ENCODE data around the gene FBXO40. TPM values are rescaled to one million over a fixed set of nuclear protein-coding genes. Genes with fewer than 3 reads are reported as not detected.

Gene FBXO40
- total RNA-seq, 2 experiments from 2014 or later, result not detected

GRCh38 chr3:121567649-121568048 lies 25.5 kb upstream of the FBXO40 start, which contains the start of gene ARGFX:
Gene ARGFX (plus strand): TSS chr3:121567949. CDS start chr3:121570714, 2,765 bp downstream.
- H3K27me3 Mint-ChIP-seq, result peaks cover 4% of the 10 kb centered on the region
- ChIA-PET POLR2A (no interaction called here), CTCF (no interaction called here)
- H3K36me3 Mint-ChIP-seq (ENCODE audit: low read depth), result no peaks in the 10 kb centered on the region
- no peak within 1 kb of the TSS for H3K4me3 ChIP-seq (ENCODE audit: low read length)
- H3K9me3 Mint-ChIP-seq, result no peaks in the 10 kb centered on the region
- no peaks in the 10 kb centered on the region for H3K4me1 ChIP-seq (ENCODE audit: insufficient read depth, low read length)
- H3K9me3 ChIP-seq (ENCODE audit: control insufficient read depth in 1 of 2, insufficient read depth in 1 of 2, low read length in 2 of 2), result no peaks in the 10 kb centered on the region
- no peak within 1 kb of the TSS for H3K27ac ChIP-seq (ENCODE audit: low read depth in 1 of 2, low read length in 2 of 2)
- intact Hi-C loops (cut with DNase I, micrococcal nuclease), result no loop called here
- DNase-seq, result no peak
- no peaks in the 10 kb centered on the region for H3K36me3 ChIP-seq (ENCODE audit: insufficient read depth, low read length)
- no peak for ATAC-seq (ENCODE audit: poor library complexity)
- H3K4me3 Mint-ChIP-seq, result no peak within 1 kb of the TSS
- H3K27ac Mint-ChIP-seq, result no peak within 1 kb of the TSS
- no peak for TF ChIP-seq CTCF (IDR thresholded peaks at IDR 0.05)
- no peaks in the 10 kb centered on the region for H3K27me3 ChIP-seq (ENCODE audit: control insufficient read depth in 1 of 2, insufficient read depth in 2 of 2, low read length in 2 of 2)
- H3K4me1 Mint-ChIP-seq (ENCODE audit: low read depth), result no peaks in the 10 kb centered on the region

GRCh38 chr3:121574449-121574848 lies 18.7 kb upstream of the FBXO40 start:
- no peaks in the 10 kb centered on the region for H3K9me3 ChIP-seq (ENCODE audit: control insufficient read depth in 1 of 2, insufficient read depth in 1 of 2, low read length in 2 of 2)
- Mint-ChIP-seq H3K27me3 (no peaks in the 10 kb centered on the region), H3K9me3 (no peaks in the 10 kb centered on the region), H3K27ac (no peak overlapping the region), H3K36me3 (ENCODE audit: low read depth) (no peaks in the 10 kb centered on the region), H3K4me3 (no peak overlapping the region), H3K4me1 (ENCODE audit: low read depth) (no peaks in the 10 kb centered on the region)
- H3K27ac ChIP-seq (ENCODE audit: low read depth in 1 of 2, low read length in 2 of 2), result no peak overlapping the region
- ChIA-PET POLR2A (no interaction called here), CTCF (no interaction called here)
- ATAC-seq (ENCODE audit: poor library complexity) (no peak), DNase-seq (no peak)
- H3K4me3 ChIP-seq (ENCODE audit: low read length), result no peak overlapping the region
- no peak for TF ChIP-seq CTCF (IDR thresholded peaks at IDR 0.05)
- no peaks in the 10 kb centered on the region for H3K27me3 ChIP-seq (ENCODE audit: control insufficient read depth in 1 of 2, insufficient read depth in 2 of 2, low read length in 2 of 2)
- intact Hi-C loops (cut with DNase I, micrococcal nuclease), result no loop called here
- no peaks in the 10 kb centered on the region for H3K4me1 ChIP-seq (ENCODE audit: insufficient read depth, low read length)
- H3K36me3 ChIP-seq (ENCODE audit: insufficient read depth, low read length), result no peaks in the 10 kb centered on the region

- ChIA-PET CTCF (no interaction called here), POLR2A (no interaction called here)
- Mint-ChIP-seq H3K27me3 (peaks cover 28% of the 10 kb centered on the region), H3K4me1 (ENCODE audit: low read depth) (no peaks in the 10 kb centered on the region), H3K9me3 (no peaks in the 10 kb centered on the region), H3K36me3 (ENCODE audit: low read depth) (no peaks in the 10 kb centered on the region), H3K4me3 (no peak overlapping the region), H3K27ac (no peak overlapping the region)
- H3K9me3 ChIP-seq (ENCODE audit: control insufficient read depth in 1 of 2, insufficient read depth in 1 of 2, low read length in 2 of 2), result no peaks in the 10 kb centered on the region
- no peak for ATAC-seq (ENCODE audit: poor library complexity)
- H3K4me3 ChIP-seq (ENCODE audit: low read length), result no peak overlapping the region
- no peak for DNase-seq
- peaks cover 0 to 5% of the 10 kb centered on the region in 2 experiments for H3K27me3 ChIP-seq (ENCODE audit: control insufficient read depth in 1 of 2, insufficient read depth in 2 of 2, low read length in 2 of 2)
- intact Hi-C loops (cut with DNase I, micrococcal nuclease), result no loop called here
- H3K36me3 ChIP-seq (ENCODE audit: insufficient read depth, low read length), result no peaks in the 10 kb centered on the region
- H3K27ac ChIP-seq (ENCODE audit: low read depth in 1 of 2, low read length in 2 of 2), result no peak overlapping the region
- H3K4me1 ChIP-seq (ENCODE audit: insufficient read depth, low read length), result no peaks in the 10 kb centered on the region
- no peak for TF ChIP-seq CTCF (IDR thresholded peaks at IDR 0.05)
These were observed 11.5 kb upstream of the FBXO40 start for GRCh38 chr3:121581691-121582090.
